ENCODE measurements around the gene INHBB. TPM values are rescaled to one million over a fixed set of nuclear protein-coding genes. Genes with fewer than 3 reads are reported as not detected.

Gene INHBB
- total RNA-seq, 1 donor from 2014 or later, result 0.34 TPM

DNA sequence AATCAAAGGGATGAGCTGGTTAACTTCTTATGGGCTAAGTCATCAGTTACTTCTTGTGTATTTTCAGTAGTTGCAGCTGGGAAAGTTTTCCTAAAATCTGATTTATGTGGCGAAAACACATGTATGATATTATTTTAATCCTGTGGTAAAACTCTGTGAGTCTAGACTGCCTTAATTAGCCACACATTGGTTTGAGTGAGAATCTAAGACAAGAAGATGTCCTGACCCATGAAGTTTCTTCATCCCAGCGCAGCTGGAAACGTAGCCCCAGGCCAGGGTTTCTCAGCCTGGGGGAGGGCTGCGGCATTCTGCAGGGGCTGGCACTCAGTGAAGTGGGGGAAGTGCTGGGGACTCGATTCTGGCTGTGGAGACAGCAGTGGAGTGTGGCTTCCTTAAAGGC lies 44.7 kb upstream of the INHBB start:
- H3K36me3 Mint-ChIP-seq (ENCODE audit: unreplicated experiment), result no peaks in the 10 kb centered on the region
- H3K27ac Mint-ChIP-seq (ENCODE audit: unreplicated experiment), result no peak overlapping the region
- H3K4me3 Mint-ChIP-seq (ENCODE audit: unreplicated experiment), result no peak overlapping the region
- H3K4me1 Mint-ChIP-seq (ENCODE audit: low read depth, unreplicated experiment), result peaks cover 11% of the 10 kb centered on the region
- no peak for DNase-seq
- no peaks in the 10 kb centered on the region for H3K9me3 Mint-ChIP-seq (ENCODE audit: unreplicated experiment)
- TF ChIP-seq, protein P1, sequence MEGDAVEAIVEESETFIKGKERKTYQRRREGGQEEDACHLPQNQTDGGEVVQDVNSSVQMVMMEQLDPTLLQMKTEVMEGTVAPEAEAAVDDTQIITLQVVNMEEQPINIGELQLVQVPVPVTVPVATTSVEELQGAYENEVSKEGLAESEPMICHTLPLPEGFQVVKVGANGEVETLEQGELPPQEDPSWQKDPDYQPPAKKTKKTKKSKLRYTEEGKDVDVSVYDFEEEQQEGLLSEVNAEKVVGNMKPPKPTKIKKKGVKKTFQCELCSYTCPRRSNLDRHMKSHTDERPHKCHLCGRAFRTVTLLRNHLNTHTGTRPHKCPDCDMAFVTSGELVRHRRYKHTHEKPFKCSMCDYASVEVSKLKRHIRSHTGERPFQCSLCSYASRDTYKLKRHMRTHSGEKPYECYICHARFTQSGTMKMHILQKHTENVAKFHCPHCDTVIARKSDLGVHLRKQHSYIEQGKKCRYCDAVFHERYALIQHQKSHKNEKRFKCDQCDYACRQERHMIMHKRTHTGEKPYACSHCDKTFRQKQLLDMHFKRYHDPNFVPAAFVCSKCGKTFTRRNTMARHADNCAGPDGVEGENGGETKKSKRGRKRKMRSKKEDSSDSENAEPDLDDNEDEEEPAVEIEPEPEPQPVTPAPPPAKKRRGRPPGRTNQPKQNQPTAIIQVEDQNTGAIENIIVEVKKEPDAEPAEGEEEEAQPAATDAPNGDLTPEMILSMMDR (IDR thresholded peaks at IDR 0.05; ENCODE audit: partially characterized antibody, unreplicated experiment), result no peak
- peaks cover 7% of the 10 kb centered on the region for H3K27me3 Mint-ChIP-seq (ENCODE audit: unreplicated experiment)

GRCh38 chr2:120302301-120302700 lies 43.6 kb upstream of the INHBB start:
- TF ChIP-seq, protein P1 (IDR thresholded peaks at IDR 0.05; ENCODE audit: partially characterized antibody, unreplicated experiment), result no peak
- Mint-ChIP-seq H3K27me3 (ENCODE audit: unreplicated experiment) (peaks cover 7% of the 10 kb centered on the region), H3K36me3 (ENCODE audit: unreplicated experiment) (no peaks in the 10 kb centered on the region), H3K27ac (ENCODE audit: unreplicated experiment) (no peak overlapping the region), H3K4me3 (ENCODE audit: unreplicated experiment) (no peak overlapping the region), H3K4me1 (ENCODE audit: low read depth, unreplicated experiment) (peaks cover 11% of the 10 kb centered on the region), H3K9me3 (ENCODE audit: unreplicated experiment) (no peaks in the 10 kb centered on the region)
- no peak for DNase-seq

- Mint-ChIP-seq H3K36me3 (ENCODE audit: unreplicated experiment) (no peaks in the 10 kb centered on the region), H3K9me3 (ENCODE audit: unreplicated experiment) (no peaks in the 10 kb centered on the region), H3K4me1 (ENCODE audit: low read depth, unreplicated experiment) (peaks cover 11% of the 10 kb centered on the region), H3K27ac (ENCODE audit: unreplicated experiment) (no peak overlapping the region), H3K27me3 (ENCODE audit: unreplicated experiment) (peaks cover 7% of the 10 kb centered on the region), H3K4me3 (ENCODE audit: unreplicated experiment) (peak overlapping the region; percentile 21)
- TF ChIP-seq, protein P1 (IDR thresholded peaks at IDR 0.05; ENCODE audit: partially characterized antibody, unreplicated experiment), result no peak
- no peak for DNase-seq
Observed at GRCh38 chr2:120303177-120303576, 42.8 kb upstream of the INHBB start.

GRCh38 chr2:120305296-120305695 lies 40.6 kb upstream of the INHBB start:
- H3K27me3 Mint-ChIP-seq (ENCODE audit: unreplicated experiment), result peaks cover 7% of the 10 kb centered on the region
- peak; percentile 49 for DNase-seq

GRCh38 chr2:120305937-120306490 lies 39.9 kb upstream of the INHBB start:
- no peak overlapping the region for H3K27ac Mint-ChIP-seq (ENCODE audit: unreplicated experiment)
- H3K36me3 Mint-ChIP-seq (ENCODE audit: unreplicated experiment), result no peaks in the 10 kb centered on the region
- TF ChIP-seq, protein P1 (IDR thresholded peaks at IDR 0.05; ENCODE audit: partially characterized antibody, unreplicated experiment), result no peak
- peaks cover 7% of the 10 kb centered on the region for H3K27me3 Mint-ChIP-seq (ENCODE audit: unreplicated experiment)
- peaks cover 11% of the 10 kb centered on the region for H3K4me1 Mint-ChIP-seq (ENCODE audit: low read depth, unreplicated experiment)
- no peak for DNase-seq
- H3K9me3 Mint-ChIP-seq (ENCODE audit: unreplicated experiment), result no peaks in the 10 kb centered on the region
- no peak overlapping the region for H3K4me3 Mint-ChIP-seq (ENCODE audit: unreplicated experiment)

More at GRCh38 chr2:120305296-120305695, 40.6 kb upstream of the INHBB start:
- H3K4me3 Mint-ChIP-seq (ENCODE audit: unreplicated experiment), result no peak overlapping the region
- TF ChIP-seq, protein P1 (IDR thresholded peaks at IDR 0.05; ENCODE audit: partially characterized antibody, unreplicated experiment), result no peak
- H3K27ac Mint-ChIP-seq (ENCODE audit: unreplicated experiment), result no peak overlapping the region
- H3K4me1 Mint-ChIP-seq (ENCODE audit: low read depth, unreplicated experiment), result peaks cover 11% of the 10 kb centered on the region
- no peaks in the 10 kb centered on the region for H3K36me3 Mint-ChIP-seq (ENCODE audit: unreplicated experiment)
- no peaks in the 10 kb centered on the region for H3K9me3 Mint-ChIP-seq (ENCODE audit: unreplicated experiment)

Data from glutamatergic neuron (in vitro differentiated cells).